Duodenal mucosa (tissue), 2 donors: ENCODE results near the gene CSF1R.

Source experiments
- H3K27ac ChIP-seq: one replicate; pipeline ENCODE4 v1.7.0; 2013; ENCODE audit warnings: low read depth, low read length
- H3K27me3 ChIP-seq, 2 donors: one replicate each; pipeline ENCODE4 v1.7.0; 2013; ENCODE audit warnings: low read length in 2 of 2, control low read depth in 1 of 2; ENCODE audit not compliant: insufficient read depth in 2 of 2, control insufficient read depth in 1 of 2
- H3K36me3 ChIP-seq, 2 donors: one replicate each; pipeline ENCODE4 v1.7.0; 2013; ENCODE audit warnings: low read length in 2 of 2, control low read depth in 1 of 2; ENCODE audit not compliant: insufficient read depth in 2 of 2, control insufficient read depth in 1 of 2
- H3K4me1 ChIP-seq, 2 donors: one replicate each; pipeline ENCODE4 v1.7.0; 2013; ENCODE audit warnings: low read length in 2 of 2, control low read depth in 1 of 2; ENCODE audit not compliant: insufficient read depth in 2 of 2, control insufficient read depth in 1 of 2
- H3K4me3 ChIP-seq, 2 donors: one replicate each; pipeline ENCODE4 v1.7.0; 2013; ENCODE audit warnings: low read length in 2 of 2, low read depth in 1 of 2
- H3K9ac ChIP-seq, 2 donors: one replicate each; pipeline ENCODE4 v1.7.0; 2013; ENCODE audit warnings: low read length in 2 of 2, low read depth in 1 of 2
- H3K9me3 ChIP-seq, 2 donors: one replicate each; pipeline ENCODE4 v1.7.0; 2013; ENCODE audit warnings: low read length in 2 of 2, control low read depth in 1 of 2; ENCODE audit not compliant: control insufficient read depth in 1 of 2

Gene CSF1R

GRCh38 chr5:150015415-150015814 lies 70.9 kb downstream of the CSF1R start:
- Histone ChIP-seq H3K4me3 (no peak overlapping the region), H3K9me3 (peaks cover 0 to 5% of the 10 kb centered on the region in 2 donors), H3K4me1 (peaks cover 0 to 6% of the 10 kb centered on the region in 2 donors), H3K27ac (no peak overlapping the region), H3K36me3 (peaks cover 55 to 89% of the 10 kb centered on the region in 2 donors), H3K9ac (no peak overlapping the region), H3K27me3 (no peaks in the 10 kb centered on the region)

GRCh38 chr5:150014456-150014855 lies 71.9 kb downstream of the CSF1R start:
- H3K27me3 ChIP-seq, result no peaks in the 10 kb centered on the region
- no peak overlapping the region for H3K27ac ChIP-seq
- H3K9ac ChIP-seq, result no peak overlapping the region
- H3K4me3 ChIP-seq, result no peak overlapping the region
- peaks cover 56 to 89% of the 10 kb centered on the region in 2 donors for H3K36me3 ChIP-seq
- H3K4me1 ChIP-seq, result peaks cover 0 to 6% of the 10 kb centered on the region in 2 donors
- peaks cover 0 to 5% of the 10 kb centered on the region in 2 donors for H3K9me3 ChIP-seq

GRCh38 chr5:150013931-150014330 lies 72.4 kb downstream of the CSF1R start:
- Histone ChIP-seq H3K9ac (no peak overlapping the region), H3K36me3 (peaks cover 52 to 86% of the 10 kb centered on the region in 2 donors), H3K4me3 (no peak overlapping the region)

DNA sequence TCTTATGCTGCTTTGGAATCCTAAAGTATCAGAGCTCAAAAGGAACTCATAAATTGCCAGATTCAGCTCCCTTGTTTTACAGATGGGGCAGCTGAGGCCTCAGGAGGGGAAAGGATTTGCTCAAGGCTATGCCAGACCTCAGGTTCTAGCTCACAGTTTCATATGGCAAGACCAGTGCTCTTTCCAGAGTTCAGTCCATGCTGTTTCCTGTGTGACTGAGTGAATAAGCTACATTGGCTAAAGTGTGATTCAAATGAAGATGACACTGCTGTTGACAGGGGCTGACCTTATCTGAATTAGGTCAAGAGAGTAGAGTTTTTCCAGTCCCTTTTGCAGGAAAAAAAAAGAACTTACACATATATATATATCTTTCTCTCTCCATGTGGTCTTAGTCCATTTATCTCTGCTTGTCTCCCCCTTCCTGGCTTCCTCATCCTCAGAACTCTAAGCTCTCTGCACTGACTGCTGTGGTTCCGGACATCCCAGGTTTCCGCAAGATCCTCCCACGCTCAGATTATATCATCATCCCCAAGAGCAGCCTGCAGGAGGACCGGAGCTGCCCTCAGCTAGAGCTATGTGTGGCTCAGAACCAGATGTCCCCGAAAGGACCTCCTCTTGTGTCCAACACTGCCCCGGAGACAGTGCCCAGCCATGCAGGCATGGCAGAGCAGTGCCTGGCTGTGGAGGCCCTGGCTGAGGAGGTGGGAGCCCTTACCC lies 76.5 kb downstream of the CSF1R start:
- Histone ChIP-seq H3K9ac (no peak overlapping the region), H3K9me3 (no peaks in the 10 kb centered on the region)

More at GRCh38 chr5:150013931-150014330, 72.4 kb downstream of the CSF1R start:
- Histone ChIP-seq H3K9me3 (peaks cover 0 to 5% of the 10 kb centered on the region in 2 donors), H3K4me1 (peaks cover 0 to 6% of the 10 kb centered on the region in 2 donors), H3K27ac (no peak overlapping the region), H3K27me3 (no peaks in the 10 kb centered on the region)

GRCh38 chr5:150007050-150007449 lies 79.3 kb downstream of the CSF1R start:
- Histone ChIP-seq H3K4me1 (peaks cover 7 to 11% of the 10 kb centered on the region in 2 donors), H3K4me3 (no peak overlapping the region), H3K27me3 (no peaks in the 10 kb centered on the region), H3K9me3 (no peaks in the 10 kb centered on the region), H3K36me3 (peaks cover 44 to 62% of the 10 kb centered on the region in 2 donors), H3K9ac (no peak overlapping the region), H3K27ac (no peak overlapping the region)

More for the DNA sequence above, 76.5 kb downstream of the CSF1R start:
- H3K36me3 ChIP-seq, result peaks cover 59 to 85% of the 10 kb centered on the region in 2 donors
- H3K4me3 ChIP-seq, result no peak overlapping the region
- peaks cover 0 to 4% of the 10 kb centered on the region in 2 donors for H3K4me1 ChIP-seq
- no peaks in the 10 kb centered on the region for H3K27me3 ChIP-seq
- H3K27ac ChIP-seq, result no peak overlapping the region

- Histone ChIP-seq H3K4me1 (peaks cover 15 to 18% of the 10 kb centered on the region in 2 donors), H3K27me3 (no peaks in the 10 kb centered on the region), H3K27ac (no peak overlapping the region), H3K36me3 (peaks cover 44 to 57% of the 10 kb centered on the region in 2 donors), H3K4me3 (no peak overlapping the region), H3K9me3 (no peaks in the 10 kb centered on the region), H3K9ac (no peak overlapping the region)
These were observed 80.0 kb downstream of the CSF1R start for GRCh38 chr5:150006318-150006717.
